ENCODE results near the gene ETV6.

The ETV6 gene

DNA sequence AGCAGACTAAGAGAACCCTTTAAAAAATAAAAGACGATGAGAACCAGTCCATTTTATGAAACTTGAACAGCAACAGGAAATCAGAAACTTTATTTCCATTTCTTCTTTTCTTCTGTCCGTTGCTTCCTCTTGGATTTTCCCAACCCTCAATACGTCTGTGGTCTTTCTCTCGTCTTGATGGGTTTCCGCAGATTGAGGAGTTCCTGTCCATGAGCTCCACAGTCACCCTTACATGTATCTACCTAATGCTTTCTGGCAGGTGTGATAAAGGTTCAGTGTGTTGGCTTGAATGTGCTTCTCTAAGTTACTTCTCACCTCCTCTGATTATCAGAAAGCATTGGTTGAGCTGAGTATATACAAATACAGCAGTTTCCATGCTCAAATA lies 110.0 kb downstream of the ETV6 start:
- DNase-seq (ENCODE audit: low spot score) = no peak

- DNase-seq (ENCODE audit: low spot score) = no peak
Observed at GRCh38 chr12:11759899-11760298, 110.4 kb downstream of the ETV6 start.

- no peak for DNase-seq (ENCODE audit: low spot score)
Observed at GRCh38 chr12:11761869-11762567, 112.5 kb downstream of the ETV6 start.

GRCh38 chr12:11762723-11763326 lies 113.4 kb downstream of the ETV6 start:
- DNase-seq (ENCODE audit: low spot score) = no peak

DNA sequence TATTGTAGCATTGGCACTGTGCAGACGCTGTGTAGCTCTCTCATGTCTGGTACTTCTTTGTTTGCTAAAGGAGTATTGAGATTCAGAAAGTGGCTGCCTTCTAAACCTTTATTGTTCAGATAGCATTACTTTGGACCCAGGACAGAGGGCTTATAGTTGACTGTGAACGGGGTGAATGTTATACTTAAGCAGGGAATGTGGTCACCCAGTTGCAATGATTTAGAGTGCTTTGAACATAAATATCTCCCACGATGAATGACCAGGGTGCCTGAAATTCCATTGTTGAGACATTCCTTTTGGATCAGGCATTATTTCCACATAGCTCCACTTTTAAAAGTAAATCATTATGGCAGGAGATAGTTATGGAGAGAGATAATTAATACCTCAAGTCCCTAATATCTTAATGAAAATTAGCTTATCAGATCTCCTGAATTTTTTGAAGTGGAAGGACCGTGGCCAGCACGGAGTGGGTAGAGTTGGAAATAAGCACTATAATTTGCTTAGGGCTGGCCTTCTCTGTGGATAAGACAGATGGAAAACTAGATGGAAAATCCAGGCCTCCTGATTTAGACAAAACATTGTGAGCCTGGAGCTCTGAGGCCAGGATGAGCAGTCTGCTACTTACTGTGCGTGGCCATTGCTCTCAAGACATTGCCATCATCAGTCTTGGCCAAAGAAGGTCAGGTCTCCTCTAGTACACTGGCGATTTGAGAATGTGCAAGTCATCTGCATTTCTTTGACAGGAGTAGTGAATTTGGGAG lies 114.5 kb downstream of the ETV6 start:
- no peak for DNase-seq (ENCODE audit: low spot score)

DNA sequence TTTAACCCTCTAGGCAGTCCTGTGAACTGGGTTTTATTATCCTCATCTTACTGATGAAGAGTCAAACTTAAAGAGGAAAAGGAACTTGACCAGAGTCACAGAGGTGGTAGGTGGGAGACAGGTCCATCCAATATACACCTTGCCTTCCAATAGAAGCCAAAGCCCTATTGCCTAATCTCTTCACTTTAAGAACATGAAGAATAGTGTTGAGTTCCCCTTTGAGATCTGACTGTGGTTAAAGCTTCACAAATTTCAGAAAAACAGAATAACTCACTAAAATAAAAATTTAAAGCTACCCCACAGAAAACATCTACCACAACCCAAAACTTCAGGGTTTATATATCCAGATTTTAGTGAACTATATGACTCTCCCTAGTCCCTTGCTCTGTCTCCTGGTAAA lies 115.4 kb downstream of the ETV6 start:
- no peak for DNase-seq (ENCODE audit: low spot score)

DNA sequence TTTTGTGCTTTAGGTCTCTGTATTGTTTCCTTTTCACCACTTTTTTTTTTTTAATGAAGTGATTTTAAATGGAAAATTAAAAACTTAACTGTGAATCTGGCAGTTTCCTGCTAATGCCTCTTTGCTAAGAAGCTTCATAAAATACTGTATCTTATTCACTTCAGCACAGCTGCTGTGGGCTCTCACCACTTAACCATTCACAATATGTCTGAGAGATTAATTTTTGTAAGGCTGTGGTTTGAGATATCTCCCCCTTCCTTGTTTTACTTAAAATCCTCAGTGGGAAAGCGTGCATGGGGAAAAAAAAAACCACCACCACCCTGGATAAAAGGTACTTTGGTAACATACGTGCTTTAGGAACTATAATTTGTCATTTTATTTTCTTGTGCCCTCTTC lies 115.9 kb downstream of the ETV6 start:
- no peak for DNase-seq (ENCODE audit: low spot score)

DNA sequence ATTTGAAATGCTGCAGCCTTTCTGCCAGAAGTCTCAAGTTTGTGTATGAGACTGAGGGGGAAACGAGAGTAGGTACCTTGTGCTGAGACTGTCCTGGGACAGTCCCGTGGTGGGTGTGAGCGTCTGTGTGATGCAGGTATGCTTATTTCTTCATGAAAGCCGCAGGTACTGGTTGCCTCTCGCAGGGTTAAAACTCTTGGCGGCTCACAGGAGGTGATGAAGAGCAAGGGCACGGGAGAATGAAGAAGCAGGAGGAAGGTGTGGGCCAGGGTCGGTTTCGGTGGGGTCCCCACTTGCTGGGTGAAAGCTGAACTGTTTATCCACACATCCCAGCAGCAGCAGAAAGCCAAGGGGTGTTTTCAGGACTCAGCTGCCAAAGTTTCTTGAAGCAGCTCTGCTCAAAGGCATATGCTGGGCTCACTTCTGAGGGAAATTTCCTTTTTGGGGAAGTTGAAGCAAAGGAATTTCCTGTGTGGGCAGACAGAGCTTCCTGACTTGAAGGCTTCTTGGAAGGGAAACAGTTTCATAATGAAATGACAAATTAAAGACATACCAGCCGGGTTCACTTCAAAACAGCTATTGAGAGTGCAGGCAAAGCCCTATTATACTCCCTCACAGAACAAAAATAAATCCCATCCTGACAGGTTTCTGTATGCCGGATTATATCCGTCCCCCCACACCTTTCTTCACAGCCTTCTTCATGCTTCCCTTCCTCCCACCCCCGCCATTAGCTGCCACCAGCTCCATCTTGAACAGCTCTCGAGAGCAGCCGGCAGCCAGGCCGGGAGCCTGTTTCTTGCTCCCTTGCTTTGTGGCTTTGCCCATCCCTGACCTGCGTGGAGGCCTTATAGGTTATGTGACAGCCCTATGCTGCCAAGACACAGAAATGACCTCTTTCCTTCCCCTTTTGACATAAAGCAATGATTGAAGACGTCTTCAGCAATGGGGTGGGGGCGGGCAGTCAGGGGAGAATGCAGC lies 116.6 kb downstream of the ETV6 start:
- DNase-seq (ENCODE audit: low spot score) = no peak

DNA sequence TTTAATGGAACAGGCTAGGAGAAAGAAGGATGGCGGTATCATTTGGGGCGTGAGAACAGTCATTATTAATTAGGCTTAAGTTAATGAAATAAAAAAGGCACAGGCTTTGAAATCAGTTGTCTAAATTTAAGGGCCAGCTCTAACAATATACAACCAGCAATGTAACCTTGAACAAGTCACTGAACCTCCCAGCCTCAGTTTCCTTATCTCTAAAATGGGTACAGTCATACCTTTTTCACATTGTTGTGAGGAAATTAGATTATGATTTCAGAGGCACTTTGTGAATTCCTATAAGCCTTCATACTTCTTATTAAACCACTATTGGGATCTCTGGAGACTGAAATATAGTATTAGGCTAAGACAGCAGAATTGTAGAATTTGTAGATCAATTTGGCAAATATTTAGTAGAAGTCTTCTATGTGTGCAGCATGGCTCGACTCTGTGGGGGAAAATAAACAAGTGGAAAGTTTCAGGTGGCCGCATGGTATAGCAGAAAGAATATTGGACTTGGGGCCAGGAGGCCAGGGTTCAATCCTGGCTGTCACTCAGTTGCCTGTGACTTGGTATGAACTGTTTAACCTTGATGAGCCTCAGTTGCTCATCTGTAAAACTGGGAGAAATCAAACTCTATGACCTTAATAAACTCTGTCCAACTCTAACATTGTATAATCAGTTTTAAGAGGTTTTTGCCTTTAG lies 117.7 kb downstream of the ETV6 start:
- DNase-seq (ENCODE audit: low spot score) = no peak

GRCh38 chr12:11767798-11768197 lies 118.3 kb downstream of the ETV6 start:
- no peak for DNase-seq (ENCODE audit: low spot score)

DNA sequence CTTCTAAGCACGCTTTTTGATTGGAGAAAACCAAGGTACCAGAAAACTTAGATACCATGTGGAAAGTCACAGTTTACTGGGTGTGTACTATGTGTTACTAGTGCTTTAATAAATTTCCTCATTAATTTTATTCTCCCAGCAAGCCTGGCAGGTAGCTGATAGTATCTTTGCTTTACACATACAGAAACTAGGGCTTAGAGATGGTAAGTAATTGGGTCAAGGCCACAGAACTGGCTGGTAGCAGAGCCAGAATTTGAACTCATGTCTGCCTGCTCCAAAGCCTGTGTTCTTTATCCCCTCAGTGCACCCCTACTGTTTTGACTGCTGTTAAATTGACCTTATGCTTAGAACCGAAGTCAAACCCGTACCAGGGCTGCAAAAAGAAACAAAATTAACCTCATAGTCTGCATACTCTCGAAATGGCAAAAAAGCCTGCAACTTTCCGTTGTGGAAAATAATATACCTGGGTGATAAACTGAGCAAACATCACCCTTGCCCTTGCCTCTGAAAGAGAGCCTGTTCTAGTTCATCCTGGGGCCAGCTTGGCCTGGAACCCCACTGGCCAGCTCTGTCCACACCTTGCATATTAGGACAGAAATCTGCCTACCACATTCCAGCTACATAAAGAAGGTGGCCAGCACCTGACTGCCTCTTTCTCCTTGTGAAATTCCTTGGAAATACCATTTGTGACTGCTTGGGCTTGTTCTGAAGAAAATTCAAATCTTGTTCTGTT lies 118.9 kb downstream of the ETV6 start:
- DNase-seq (ENCODE audit: low spot score) = no peak

- no peak for DNase-seq (ENCODE audit: low spot score)
Observed at GRCh38 chr12:11769723-11770514, 120.4 kb downstream of the ETV6 start.

DNA sequence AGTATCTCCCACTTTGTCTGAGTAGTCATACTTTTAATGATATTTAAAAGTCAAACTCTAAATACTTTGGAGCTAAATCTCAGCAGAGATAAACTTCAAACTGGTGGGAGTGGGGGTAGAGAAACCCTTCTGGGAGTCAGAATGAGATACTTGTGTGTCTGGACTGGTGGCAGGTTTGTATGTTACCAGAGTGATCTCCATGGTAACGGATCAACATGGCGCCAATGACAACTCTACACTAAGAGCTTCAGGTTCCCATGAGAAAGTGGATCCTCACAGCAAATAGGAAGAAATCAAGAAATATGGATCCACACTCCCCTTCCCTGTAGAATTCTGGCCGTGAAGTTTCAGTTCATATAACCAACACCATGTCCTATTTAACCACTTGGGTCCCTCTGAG lies 121.9 kb downstream of the ETV6 start:
- DNase-seq (ENCODE audit: low spot score) = no peak

GRCh38 chr12:11771895-11772502 lies 122.5 kb downstream of the ETV6 start:
- no peak for DNase-seq (ENCODE audit: low spot score)

GRCh38 chr12:11773889-11774677 lies 124.6 kb downstream of the ETV6 start:
- no peak for DNase-seq (ENCODE audit: low spot score)

GRCh38 chr12:11774821-11775220 lies 125.3 kb downstream of the ETV6 start:
- DNase-seq (ENCODE audit: low spot score) = no peak

GRCh38 chr12:11776316-11776715 lies 126.8 kb downstream of the ETV6 start:
- DNase-seq (ENCODE audit: low spot score) = no peak

DNA sequence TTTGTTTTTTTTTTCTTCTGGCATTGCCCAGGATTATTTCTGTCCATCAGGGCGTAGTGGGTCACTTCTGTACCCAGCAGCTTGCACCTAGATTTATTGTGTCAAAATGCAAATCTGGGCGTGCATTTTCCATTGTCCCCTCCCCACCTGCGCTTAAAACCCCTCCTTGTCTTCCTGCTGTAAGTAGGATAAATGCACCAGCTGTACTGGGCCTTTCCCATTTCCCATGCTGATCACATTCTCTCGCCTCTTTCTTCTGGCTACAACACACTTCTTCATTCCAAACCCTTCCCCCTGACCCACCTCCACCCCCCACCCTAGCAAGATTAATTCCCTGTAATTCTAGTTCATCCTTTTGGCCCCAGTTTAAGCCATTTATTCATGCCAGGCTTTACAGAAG lies 128.0 kb downstream of the ETV6 start:
- no peak for DNase-seq (ENCODE audit: low spot score)

- DNase-seq (ENCODE audit: low spot score) = no peak
Observed at GRCh38 chr12:11777962-11778361, 128.5 kb downstream of the ETV6 start.
